Liver (tissue), 9 donors: Measurements from ENCODE around the gene LRP5. TPM values are rescaled to one million over a fixed set of nuclear protein-coding genes. Genes with fewer than 3 reads are reported as not detected.

Source experiments
- DNase-seq: peaks from one replicate; pipeline ENCODE4 v3.0.0-alpha.2; 2017; ENCODE audit warnings: low spot score
- H3K27ac ChIP-seq, 2 donors: one replicate each; pipeline ENCODE4 v1.7.0; 2013; ENCODE audit warnings: inconsistent platforms in 2 of 2, low read length in 2 of 2, control low read depth in 1 of 2, low read depth in 1 of 2, mild to moderate bottlenecking in 1 of 2
- H3K27me3 ChIP-seq, 4 donors: one replicate each; pipeline versions ENCODE4 v1.6.1 to v1.7.0; 2013; ENCODE audit warnings: low read length in 3 of 4, inconsistent platforms in 1 of 4, mild to moderate bottlenecking in 1 of 4, moderate library complexity in 1 of 4; ENCODE audit not compliant: control insufficient read depth in 4 of 4, insufficient read depth in 4 of 4
- H3K36me3 ChIP-seq, 4 donors: one replicate each; pipeline versions ENCODE4 v1.6.1 to v1.7.0; 2013; ENCODE audit warnings: low read length in 3 of 4, mild to moderate bottlenecking in 3 of 4, low read depth in 1 of 4, moderate library complexity in 1 of 4; ENCODE audit not compliant: control insufficient read depth in 4 of 4, insufficient read depth in 3 of 4
- H3K4me1 ChIP-seq, 4 donors: one replicate each; pipeline versions ENCODE4 v1.6.1 to v1.7.0; 2013; ENCODE audit warnings: low read length in 3 of 4, mild to moderate bottlenecking in 3 of 4, moderate library complexity in 1 of 4; ENCODE audit not compliant: control insufficient read depth in 4 of 4, insufficient read depth in 4 of 4
- H3K4me3 ChIP-seq, 3 donors: one replicate each; pipeline versions ENCODE4 v1.6.1 to v1.7.0; 2013; ENCODE audit warnings: low read length in 3 of 3, control low read depth in 1 of 3, low read depth in 1 of 3, mild to moderate bottlenecking in 1 of 3
- H3K9ac ChIP-seq, 2 donors: one replicate each; pipeline ENCODE4 v1.7.0; 2013; ENCODE audit warnings: low read length in 2 of 2, mild to moderate bottlenecking in 2 of 2, moderate library complexity in 2 of 2, control low read depth in 1 of 2, low read depth in 1 of 2
- H3K9me3 ChIP-seq, 4 donors: one replicate each; pipeline versions ENCODE4 v1.6.1 to v1.7.0; 2013; ENCODE audit warnings: low read length in 3 of 4; ENCODE audit not compliant: control insufficient read depth in 4 of 4
- EGR1 ChIP-seq, 2 donors: IDR thresholded peaks; 2 replicates each; pipeline ENCODE4 v1.6.1; 2016 to 2018; ENCODE audit warnings: antibody characterized with exemption in 2 of 2, low read depth in 2 of 2
- FOXA1 ChIP-seq: IDR thresholded peaks from 2 replicates; pipeline ENCODE4 v1.6.1; 2016; ENCODE audit warnings: antibody characterized with exemption
- FOXA2 ChIP-seq: IDR thresholded peaks from 2 replicates; pipeline ENCODE4 v1.6.1; 2016; ENCODE audit warnings: antibody characterized with exemption
- GABPA ChIP-seq, 2 donors: IDR thresholded peaks in 1 of 2; conservative IDR thresholded peaks in 1 of 2; 2 replicates each; pipeline ENCODE4 v1.6.1; 2016; ENCODE audit warnings: antibody characterized with exemption in 2 of 2, mild to moderate bottlenecking in 1 of 2, moderate library complexity in 1 of 2
- HNF4G ChIP-seq: IDR thresholded peaks from 2 replicates; pipeline ENCODE4 v1.6.1; 2016; ENCODE audit warnings: antibody characterized with exemption
- JUND ChIP-seq, 2 donors: IDR thresholded peaks; 2 replicates each; pipeline ENCODE4 v1.6.1; 2016; ENCODE audit warnings: antibody characterized with exemption in 2 of 2
- NR2F2 ChIP-seq: IDR thresholded peaks from 2 replicates; pipeline ENCODE4 v1.6.1; 2016; ENCODE audit warnings: antibody characterized with exemption
- RAD21 ChIP-seq, 2 donors: IDR thresholded peaks; 2 replicates each; pipeline ENCODE4 v1.6.1; 2016; ENCODE audit warnings: antibody characterized with exemption in 2 of 2, mild to moderate bottlenecking in 2 of 2
- RXRA ChIP-seq, 2 donors: IDR thresholded peaks; 2 replicates each; pipeline ENCODE4 v1.6.1; 2017 to 2018; ENCODE audit warnings: antibody characterized with exemption in 2 of 2, mild to moderate bottlenecking in 1 of 2
- TAF1 ChIP-seq: conservative IDR thresholded peaks from 2 replicates; pipeline ENCODE4 v1.6.1; 2016; ENCODE audit warnings: antibody characterized with exemption, mild to moderate bottlenecking
- YY1 ChIP-seq: IDR thresholded peaks from 2 replicates; pipeline ENCODE4 v1.6.1; 2016; ENCODE audit warnings: antibody characterized with exemption, mild to moderate bottlenecking
- WGBS: extraction: QIAGEN DNeasy Blood & Tissue Kit; methylation state at CpG from one replicate; pipeline ENCODE4 v1.1.7; 2013; 5-methylcytosine and 5-hydroxymethylcytosine counted together
- polyA plus RNA-seq, 2 donors: library from polyadenylated mRNA; stranded (reverse) in 1 of 2; unstranded in 1 of 2; fragments of 200-250 nt in 1 of 2; fragments of >200 nt in 1 of 2; fragmentation: Nextera tagmentation in 1 of 2; extraction: Ambion mirVana in 1 of 2; gene quantifications; one replicate each; pipeline versions ENCODE4 v1.2.1 to v1.2.3, GENCODE V29; 2013 to 2015
- total RNA-seq, 2 donors: library from RNA; depleted of rRNA; stranded (reverse); fragments of >200 nt; gene quantifications; one replicate each; pipeline ENCODE4 v1.2.3, GENCODE V29; 2014
- TF ChIP-seq, protein P1 (sequence below): IDR thresholded peaks from 2 replicates; pipeline ENCODE4 v1.6.1; 2016; ENCODE audit warnings: antibody characterized with exemption
- TF ChIP-seq, protein P2 (sequence below): IDR thresholded peaks from 2 replicates; pipeline ENCODE4 v1.6.1; 2016; ENCODE audit warnings: antibody characterized with exemption
- TF ChIP-seq, protein P3 (sequence below): IDR thresholded peaks from 2 replicates; pipeline ENCODE4 v1.6.1; 2016; ENCODE audit warnings: antibody characterized with exemption, mild to moderate bottlenecking
- TF ChIP-seq, protein P4 (sequence below): IDR thresholded peaks from 2 replicates; pipeline ENCODE4 v1.6.1; 2016; ENCODE audit warnings: antibody characterized with exemption
- TF ChIP-seq, protein P5 (sequence below): fragments of 150-350 bp; IDR thresholded peaks from 2 replicates; pipeline ENCODE4 v1.5.1; 2017; ENCODE audit warnings: improper control_type of control experiment, low read depth, low read length; ENCODE audit not compliant: missing input control
- donor health status: healthy.
- donor health status: healthy.
- donor health status: healthy.
- donor health status: healthy.
- donor health status: healthy.

Gene LRP5
- total and polyA plus RNA-seq, 4 donors, result 48.9 to 99.3 (median 71.3) TPM

DNA sequence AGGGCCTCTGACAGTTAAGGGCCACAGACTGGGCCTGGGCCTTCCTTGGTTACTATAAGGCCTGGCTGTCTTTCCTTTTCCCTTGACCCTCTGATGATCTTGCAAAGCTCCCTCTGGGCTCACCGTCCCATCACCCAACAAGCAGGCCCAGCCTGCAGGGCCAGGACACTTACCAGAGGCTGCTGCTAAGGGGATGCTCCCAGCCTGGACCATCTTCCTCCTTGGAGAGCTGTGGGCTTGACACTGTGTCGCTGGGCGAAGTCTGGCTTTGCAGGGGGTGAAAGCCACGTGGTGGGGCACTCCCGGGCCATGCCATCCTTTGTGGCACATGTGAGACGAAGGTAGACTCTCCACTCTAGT is 44.5 kb upstream of the LRP5 start:
- Histone ChIP-seq H3K27ac (no peak overlapping the region), H3K9me3 (no peaks in the 10 kb centered on the region), H3K4me1 (peaks cover 4 to 37% (median 15%) of the 10 kb centered on the region in 4 donors), H3K4me3 (no peak overlapping the region), H3K27me3 (no peaks in the 10 kb centered on the region), H3K9ac (no peak overlapping the region), H3K36me3 (peaks cover 8 to 45% (median 38%) of the 10 kb centered on the region in 4 donors)
- TF ChIP-seq HNF4G (no peak), GABPA (IDR thresholded peaks at IDR 0.05 in 1 of 2, conservative IDR thresholded peaks at IDR 0.05 in 1 of 2) (no peak), NR2F2 (no peak), FOXA2 (no peak), EGR1 (IDR thresholded peaks at IDR 0.05; ENCODE audit: low read depth in 2 of 2) (no peak), RAD21 (IDR thresholded peaks at IDR 0.05) (no peak), FOXA1 (no peak), RXRA (IDR thresholded peaks at IDR 0.05) (no peak), TAF1 (no peak), JUND (IDR thresholded peaks at IDR 0.05) (no peak), YY1 (no peak)
- TF ChIP-seq, protein P1, sequence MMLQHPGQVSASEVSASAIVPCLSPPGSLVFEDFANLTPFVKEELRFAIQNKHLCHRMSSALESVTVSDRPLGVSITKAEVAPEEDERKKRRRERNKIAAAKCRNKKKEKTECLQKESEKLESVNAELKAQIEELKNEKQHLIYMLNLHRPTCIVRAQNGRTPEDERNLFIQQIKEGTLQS, result no peak
- TF ChIP-seq, protein P2, sequence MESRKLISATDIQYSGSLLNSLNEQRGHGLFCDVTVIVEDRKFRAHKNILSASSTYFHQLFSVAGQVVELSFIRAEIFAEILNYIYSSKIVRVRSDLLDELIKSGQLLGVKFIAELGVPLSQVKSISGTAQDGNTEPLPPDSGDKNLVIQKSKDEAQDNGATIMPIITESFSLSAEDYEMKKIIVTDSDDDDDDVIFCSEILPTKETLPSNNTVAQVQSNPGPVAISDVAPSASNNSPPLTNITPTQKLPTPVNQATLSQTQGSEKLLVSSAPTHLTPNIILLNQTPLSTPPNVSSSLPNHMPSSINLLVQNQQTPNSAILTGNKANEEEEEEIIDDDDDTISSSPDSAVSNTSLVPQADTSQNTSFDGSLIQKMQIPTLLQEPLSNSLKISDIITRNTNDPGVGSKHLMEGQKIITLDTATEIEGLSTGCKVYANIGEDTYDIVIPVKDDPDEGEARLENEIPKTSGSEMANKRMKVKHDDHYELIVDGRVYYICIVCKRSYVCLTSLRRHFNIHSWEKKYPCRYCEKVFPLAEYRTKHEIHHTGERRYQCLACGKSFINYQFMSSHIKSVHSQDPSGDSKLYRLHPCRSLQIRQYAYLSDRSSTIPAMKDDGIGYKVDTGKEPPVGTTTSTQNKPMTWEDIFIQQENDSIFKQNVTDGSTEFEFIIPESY, result no peak
- TF ChIP-seq, protein P3, sequence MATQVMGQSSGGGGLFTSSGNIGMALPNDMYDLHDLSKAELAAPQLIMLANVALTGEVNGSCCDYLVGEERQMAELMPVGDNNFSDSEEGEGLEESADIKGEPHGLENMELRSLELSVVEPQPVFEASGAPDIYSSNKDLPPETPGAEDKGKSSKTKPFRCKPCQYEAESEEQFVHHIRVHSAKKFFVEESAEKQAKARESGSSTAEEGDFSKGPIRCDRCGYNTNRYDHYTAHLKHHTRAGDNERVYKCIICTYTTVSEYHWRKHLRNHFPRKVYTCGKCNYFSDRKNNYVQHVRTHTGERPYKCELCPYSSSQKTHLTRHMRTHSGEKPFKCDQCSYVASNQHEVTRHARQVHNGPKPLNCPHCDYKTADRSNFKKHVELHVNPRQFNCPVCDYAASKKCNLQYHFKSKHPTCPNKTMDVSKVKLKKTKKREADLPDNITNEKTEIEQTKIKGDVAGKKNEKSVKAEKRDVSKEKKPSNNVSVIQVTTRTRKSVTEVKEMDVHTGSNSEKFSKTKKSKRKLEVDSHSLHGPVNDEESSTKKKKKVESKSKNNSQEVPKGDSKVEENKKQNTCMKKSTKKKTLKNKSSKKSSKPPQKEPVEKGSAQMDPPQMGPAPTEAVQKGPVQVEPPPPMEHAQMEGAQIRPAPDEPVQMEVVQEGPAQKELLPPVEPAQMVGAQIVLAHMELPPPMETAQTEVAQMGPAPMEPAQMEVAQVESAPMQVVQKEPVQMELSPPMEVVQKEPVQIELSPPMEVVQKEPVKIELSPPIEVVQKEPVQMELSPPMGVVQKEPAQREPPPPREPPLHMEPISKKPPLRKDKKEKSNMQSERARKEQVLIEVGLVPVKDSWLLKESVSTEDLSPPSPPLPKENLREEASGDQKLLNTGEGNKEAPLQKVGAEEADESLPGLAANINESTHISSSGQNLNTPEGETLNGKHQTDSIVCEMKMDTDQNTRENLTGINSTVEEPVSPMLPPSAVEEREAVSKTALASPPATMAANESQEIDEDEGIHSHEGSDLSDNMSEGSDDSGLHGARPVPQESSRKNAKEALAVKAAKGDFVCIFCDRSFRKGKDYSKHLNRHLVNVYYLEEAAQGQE, result no peak
- TF ChIP-seq, protein P4, sequence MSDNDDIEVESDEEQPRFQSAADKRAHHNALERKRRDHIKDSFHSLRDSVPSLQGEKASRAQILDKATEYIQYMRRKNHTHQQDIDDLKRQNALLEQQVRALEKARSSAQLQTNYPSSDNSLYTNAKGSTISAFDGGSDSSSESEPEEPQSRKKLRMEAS, result no peak
- TF ChIP-seq, protein P5, sequence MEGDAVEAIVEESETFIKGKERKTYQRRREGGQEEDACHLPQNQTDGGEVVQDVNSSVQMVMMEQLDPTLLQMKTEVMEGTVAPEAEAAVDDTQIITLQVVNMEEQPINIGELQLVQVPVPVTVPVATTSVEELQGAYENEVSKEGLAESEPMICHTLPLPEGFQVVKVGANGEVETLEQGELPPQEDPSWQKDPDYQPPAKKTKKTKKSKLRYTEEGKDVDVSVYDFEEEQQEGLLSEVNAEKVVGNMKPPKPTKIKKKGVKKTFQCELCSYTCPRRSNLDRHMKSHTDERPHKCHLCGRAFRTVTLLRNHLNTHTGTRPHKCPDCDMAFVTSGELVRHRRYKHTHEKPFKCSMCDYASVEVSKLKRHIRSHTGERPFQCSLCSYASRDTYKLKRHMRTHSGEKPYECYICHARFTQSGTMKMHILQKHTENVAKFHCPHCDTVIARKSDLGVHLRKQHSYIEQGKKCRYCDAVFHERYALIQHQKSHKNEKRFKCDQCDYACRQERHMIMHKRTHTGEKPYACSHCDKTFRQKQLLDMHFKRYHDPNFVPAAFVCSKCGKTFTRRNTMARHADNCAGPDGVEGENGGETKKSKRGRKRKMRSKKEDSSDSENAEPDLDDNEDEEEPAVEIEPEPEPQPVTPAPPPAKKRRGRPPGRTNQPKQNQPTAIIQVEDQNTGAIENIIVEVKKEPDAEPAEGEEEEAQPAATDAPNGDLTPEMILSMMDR, result no peak
- WGBS, result 95% methylated on average over 6 of the region's 6 CpGs
- DNase-seq, result no peak
